CD4-positive, alpha-beta T cell treated with Interleukin-4 for 4 hours (primary cell): ENCODE data around the gene ANKS6.

Experiments
- DNase-seq: peaks from one replicate; pipeline ENCODE4 v3.0.0-alpha.2; 2020

ANKS6 gene

GRCh38 chr9:98811051-98811650 is 14.8 kb upstream of the ANKS6 start:
- no peak for DNase-seq

DNA sequence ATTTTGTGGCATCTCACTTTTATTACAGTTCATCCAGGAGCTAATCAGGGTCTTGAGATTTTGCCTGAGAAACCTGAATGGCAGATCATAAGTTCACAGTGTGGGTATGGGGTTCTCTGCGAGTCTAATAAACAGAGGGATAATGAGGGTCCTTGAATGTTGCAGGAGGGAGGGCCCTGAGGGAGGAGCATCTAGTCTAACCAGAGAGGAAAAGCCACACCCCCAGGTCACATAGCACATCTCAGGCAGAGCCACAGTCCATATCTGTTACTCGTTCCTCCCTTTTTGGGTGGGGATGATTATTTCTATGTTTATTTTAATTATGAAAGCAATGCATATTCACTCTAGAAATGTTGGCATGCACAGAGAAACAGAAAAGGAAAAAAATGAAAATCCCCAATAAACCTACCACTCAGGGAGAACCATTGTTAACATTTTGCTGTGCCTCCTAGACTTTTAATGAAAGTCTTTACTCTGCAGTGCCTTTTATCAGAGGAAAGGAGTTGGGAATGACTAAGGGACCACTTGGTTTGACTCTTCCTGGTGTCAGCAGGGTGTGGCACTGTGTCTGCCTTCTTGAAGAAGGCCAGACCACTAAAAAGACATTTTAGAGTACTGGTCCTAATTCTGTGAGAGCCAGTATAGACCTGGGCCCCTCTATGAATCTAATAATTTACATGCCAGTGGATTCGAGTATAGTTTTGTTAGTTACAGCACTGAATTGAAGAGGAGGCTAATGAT is 13.9 kb upstream of the ANKS6 start:
- DNase-seq, result no peak

- DNase-seq, result no peak
Observed at GRCh38 chr9:98809311-98810101, 13.2 kb upstream of the ANKS6 start.

- no peak for DNase-seq
Observed at GRCh38 chr9:98808875-98809274, 12.5 kb upstream of the ANKS6 start.

GRCh38 chr9:98808411-98808815 is 12.1 kb upstream of the ANKS6 start:
- DNase-seq, result no peak

- DNase-seq, result no peak
Observed at GRCh38 chr9:98807814-98808195, 11.4 kb upstream of the ANKS6 start.

GRCh38 chr9:98807070-98807813 is 10.9 kb upstream of the ANKS6 start, which contains the start of gene GALNT12:
Gene GALNT12, plus strand, starts transcription at chr9:98807670. Its CDS starts 29 bp downstream, at chr9:98807699.
- DNase-seq, result peak; percentile 42

GRCh38 chr9:98806394-98807035 is 10.2 kb upstream of the ANKS6 start:
- no peak for DNase-seq

DNA sequence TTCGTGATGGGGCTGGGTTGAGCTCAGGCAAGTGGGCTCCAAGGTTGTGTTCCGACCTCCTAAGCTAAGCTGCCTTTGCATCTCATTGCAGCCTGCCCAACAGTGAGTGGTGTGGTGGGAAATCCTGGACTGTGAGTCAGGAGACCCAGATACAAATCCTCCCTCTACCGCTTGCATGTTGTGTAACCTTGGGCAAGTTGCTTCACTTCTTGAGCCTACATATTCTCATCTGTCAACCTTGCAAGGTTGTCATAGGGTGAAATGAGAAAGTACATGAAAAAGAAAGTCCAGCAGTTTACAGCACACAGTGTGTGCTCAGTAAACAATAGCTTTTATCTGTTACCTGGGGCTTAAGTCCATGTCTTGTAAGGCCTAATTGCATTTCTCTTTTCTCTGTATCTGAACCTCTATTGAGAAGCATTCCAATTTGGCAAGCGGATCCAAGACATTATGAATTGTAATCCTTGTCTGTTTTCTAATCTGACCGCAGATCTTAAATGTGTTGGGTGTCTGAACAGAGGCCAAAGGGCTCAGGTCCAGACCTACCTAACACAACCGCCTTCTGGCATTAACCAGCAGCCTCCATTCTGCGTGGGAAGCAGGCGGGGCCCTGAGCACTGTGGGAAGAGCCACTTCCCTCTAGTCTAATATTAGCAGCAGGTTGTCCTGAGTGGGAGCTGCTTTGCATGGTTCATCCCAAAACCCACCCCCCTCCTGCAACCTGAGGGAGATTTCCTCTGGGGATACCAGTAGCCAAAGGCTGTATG is 9.3 kb upstream of the ANKS6 start:
- no peak for DNase-seq

DNA sequence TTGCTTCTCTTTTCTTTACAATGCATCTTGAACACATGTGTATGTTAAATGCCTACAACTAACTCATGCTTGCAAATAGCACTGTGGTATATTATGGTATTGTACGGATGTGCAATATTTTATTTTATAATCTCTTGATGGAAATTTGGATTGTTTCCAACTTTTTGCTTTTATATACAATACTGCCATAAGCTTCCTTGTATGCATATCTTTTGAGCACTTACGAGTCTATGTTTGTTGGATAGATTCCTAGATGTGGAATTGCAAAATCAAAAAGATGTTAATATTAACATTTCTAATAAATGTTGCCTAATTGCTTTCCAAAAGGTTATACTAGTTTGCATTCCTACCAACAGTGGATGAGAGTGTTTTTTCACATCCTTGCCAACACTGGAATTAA is 7.7 kb upstream of the ANKS6 start:
- no peak for DNase-seq

DNA sequence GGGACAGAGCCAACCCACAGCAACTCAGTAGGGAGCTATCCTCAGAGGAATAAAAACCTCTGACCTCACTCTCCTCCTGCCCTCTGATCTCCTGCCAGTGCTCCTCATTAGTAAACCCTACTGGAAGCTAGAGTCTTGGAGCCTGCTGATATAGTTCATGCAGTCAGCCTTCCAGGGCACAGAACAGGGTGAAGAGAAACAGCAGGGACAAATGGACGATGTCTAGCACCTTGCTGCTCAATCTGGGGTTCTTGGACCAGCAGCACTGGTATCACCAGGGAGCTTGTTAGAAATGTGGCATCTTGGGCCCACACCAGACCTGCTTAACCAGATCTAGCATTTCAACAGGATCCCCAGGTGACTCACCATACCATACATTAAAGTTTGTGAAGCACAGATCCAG is 5.6 kb upstream of the ANKS6 start:
- no peak for DNase-seq

DNA sequence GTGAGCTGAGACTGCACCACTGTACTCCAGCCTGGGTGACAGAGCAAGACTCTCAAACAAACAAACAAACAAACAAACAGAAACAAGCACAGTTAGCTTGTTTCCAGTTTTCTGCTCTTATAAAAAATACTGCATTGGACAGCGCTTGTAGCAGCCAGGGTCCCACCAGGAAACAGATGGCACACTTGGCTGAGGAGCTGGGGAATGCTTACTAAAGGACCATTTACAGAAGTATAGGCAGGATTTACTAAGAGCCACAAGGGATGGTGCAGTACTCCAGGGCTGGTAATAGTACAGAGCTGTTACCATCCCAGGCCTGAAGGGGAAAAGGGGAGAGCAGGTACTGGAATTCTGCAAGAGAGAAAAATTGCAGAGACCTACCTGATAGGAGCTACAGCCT is 5.2 kb upstream of the ANKS6 start:
- DNase-seq, result no peak

GRCh38 chr9:98798254-98798653 is 1.9 kb upstream of the ANKS6 start:
- no peak for DNase-seq

- DNase-seq, result no peak
Observed at GRCh38 chr9:98797491-98797890, 1.1 kb upstream of the ANKS6 start.

- DNase-seq, result no peak
Observed at GRCh38 chr9:98795970-98796363, 388 bp downstream of the ANKS6 start.

DNA sequence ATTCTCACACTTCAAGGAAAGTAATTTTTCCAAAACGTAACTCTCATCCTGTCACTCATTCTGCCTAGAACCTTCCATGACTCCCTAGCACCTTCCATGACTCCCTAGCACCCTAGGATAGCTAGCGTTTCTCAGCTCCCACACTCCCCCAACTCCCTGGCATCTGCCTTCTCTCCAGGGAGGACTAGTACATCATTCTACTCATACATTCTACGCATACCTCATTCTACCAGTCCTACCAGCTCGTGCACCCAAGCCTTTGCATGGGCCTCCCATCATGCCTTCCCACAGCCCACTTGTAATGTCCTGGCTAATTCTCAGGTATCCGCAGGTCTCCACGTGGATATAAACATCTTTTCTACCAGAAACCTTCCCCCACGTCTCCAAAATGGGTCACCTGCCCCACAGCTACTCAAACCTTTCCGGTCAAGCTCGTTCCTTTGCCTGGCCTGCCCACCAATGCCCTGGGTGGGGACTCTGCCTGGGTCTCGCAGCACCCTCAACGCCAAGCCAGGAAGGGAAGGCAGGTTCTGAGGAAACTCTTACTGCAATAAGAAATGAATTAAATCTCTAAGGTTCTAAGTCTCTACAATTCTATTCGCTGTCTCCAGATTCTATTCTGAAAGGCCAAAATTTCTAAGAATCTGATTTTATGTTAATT is 930 bp downstream of the ANKS6 start:
- no peak for DNase-seq

DNA sequence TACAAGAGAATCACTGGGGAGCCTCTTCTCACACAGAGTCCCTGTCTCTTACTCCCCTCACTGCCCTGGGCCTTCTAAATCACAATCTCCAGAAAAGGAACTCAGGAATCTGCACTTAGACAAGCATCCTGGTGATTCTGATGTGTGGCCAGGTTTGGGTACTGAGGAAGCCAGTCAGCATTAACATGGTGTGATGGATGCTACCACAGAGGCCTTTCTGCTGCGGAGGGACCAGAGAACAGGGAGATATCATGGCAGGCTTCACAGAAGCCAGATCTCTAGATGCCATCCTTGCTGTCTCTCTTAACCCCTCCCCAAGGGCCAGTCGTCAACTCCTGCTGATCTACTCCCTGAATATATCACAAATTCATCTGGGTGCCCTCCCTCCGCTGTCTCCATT is 1.6 kb downstream of the ANKS6 start:
- no peak for DNase-seq

DNA sequence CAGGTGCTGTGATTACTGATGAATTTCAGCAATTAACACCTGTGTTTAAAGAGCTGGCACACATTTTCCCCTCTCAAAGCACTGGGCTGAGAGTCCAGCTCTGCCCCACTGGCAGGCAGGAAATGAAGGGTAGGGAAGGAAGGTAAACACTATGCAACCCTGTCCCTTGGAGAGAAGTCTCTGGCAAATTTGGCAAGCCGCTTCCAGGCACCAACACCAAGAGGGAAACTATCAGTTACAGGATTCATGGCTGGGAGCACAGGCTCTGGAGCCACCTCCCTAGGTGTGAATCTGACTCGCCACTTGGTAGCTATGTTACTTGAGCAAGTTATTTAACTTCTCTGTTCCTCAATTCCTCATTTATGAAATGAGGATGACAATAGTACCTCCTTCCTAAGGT is 3.3 kb downstream of the ANKS6 start:
- DNase-seq, result no peak

- DNase-seq, result no peak
Observed at GRCh38 chr9:98791608-98792490, 4.5 kb downstream of the ANKS6 start.
